ENCODE data around the gene TTLL10. TPM values are rescaled to one million over a fixed set of nuclear protein-coding genes. Genes with fewer than 3 reads are reported as not detected.

TTLL10 gene
- total RNA-seq, 2 experiments from 2014 or later, result not detected

DNA sequence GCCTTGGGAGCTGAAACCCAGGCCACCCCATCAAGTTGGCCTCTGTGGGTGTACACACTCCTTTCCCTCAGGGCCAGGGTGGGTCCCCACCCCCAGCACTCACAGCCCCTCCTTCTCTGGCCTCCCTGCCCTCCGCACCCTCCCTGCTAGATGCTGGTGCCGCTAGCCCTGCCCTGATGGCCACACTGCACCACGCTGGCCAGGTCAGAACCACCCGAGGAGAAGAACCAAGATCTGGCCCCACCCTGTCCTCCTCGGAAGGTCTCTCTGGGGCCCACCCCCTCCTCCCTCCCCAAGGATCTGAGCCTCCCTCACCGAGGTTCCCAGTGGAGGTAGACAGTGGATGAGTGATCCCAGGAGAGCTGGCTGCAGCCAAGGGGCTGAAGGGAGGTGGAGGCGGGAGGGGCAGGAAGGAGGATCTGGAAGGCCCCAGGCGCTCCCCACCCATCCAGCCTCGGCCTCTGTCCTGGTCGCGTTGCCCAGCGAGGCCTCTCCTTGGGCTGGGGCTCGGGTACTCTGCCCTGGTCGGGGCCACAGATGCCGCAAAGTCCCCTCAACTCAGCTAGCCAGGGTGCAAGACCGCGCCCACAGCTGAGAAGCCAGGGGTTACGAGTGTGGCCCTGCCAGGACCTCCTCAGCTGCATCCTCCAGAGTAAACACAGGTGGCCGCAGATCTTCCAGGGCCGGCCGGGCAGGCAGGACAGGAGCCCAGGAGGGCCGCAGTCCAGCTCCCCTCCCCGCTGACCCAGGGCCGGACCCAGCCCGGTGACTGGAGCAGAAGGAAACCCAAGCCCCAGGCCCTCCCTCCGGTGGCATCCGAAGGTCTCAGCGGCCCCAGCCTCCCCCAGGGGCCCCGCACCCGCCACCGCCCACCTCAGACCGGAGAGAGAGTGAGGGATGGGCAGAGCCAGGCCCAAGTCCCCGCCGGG, 63.5 kb downstream of the TTLL10 start:
- H3K36me3 Mint-ChIP-seq (ENCODE audit: low read depth), result peaks cover 10% of the 10 kb centered on the region
- CTCF ChIA-PET, result interaction anchor here (0.6 to 0.9 kb wide), 2 partner anchors 84 to 116 kb away, joined by 3 read pairs; no protein-coding TSS in a partner anchor
- peaks cover 3% of the 10 kb centered on the region for H3K27me3 Mint-ChIP-seq (ENCODE audit: low read depth)
- H3K27ac Mint-ChIP-seq, result no peak overlapping the region
- no peak overlapping the region for H3K4me3 Mint-ChIP-seq
- no peaks in the 10 kb centered on the region for H3K9me3 Mint-ChIP-seq
- peaks cover 14% of the 10 kb centered on the region for H3K4me1 Mint-ChIP-seq (ENCODE audit: low read depth)
- intact Hi-C loops (cut with micrococcal nuclease), result loop anchor here (10.0 kb wide), 1 partner anchor 202 kb away; no protein-coding TSS in a partner anchor
- no peak for DNase-seq

DNA sequence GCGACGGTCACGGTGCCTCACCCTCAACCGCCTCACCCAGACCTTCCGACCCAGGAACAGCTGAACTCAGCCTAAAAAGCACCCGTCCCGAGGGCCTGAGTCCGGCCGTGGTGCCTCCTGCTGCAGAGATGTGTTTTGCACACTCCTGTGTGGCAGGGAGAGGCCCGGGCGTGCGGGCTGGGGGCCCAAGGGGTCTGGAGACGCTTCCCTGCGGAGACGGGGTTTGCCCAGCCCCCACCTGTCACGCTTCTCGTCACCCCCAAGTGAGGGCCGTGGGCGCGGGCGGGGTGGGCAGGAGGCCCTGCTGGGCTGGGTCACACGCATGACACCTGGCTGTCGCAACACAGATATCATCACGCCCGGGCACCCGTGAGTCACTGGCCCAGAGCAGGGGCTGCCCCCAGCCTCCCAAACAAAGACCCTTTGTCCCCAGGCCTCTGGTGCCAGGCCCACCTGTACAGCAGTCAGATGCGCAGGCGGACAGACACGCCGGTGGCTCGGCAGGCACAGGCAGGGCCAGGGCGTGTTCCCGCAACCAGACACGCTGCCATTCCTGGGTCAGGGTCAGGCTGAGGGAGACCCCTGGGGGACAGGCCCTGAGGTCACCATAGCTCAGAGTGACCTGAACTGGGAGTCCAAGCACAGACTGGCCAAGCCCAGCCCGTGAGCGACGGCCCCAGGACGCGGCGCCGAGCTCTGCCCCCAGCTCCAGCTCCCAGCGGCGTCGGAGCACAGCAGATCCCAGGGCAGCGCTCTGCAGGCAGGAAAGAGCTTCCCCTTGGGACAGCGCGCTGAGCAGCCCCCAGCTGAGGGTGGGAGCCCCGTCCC, 64.4 kb downstream of the TTLL10 start:
- intact Hi-C loops (cut with micrococcal nuclease), result loop anchor here (10.0 kb wide), 1 partner anchor 203 kb away; no protein-coding TSS in a partner anchor
- DNase-seq, result no peak
- Mint-ChIP-seq H3K4me3 (no peak overlapping the region), H3K27me3 (ENCODE audit: low read depth) (peaks cover 3% of the 10 kb centered on the region), H3K36me3 (ENCODE audit: low read depth) (peaks cover 10% of the 10 kb centered on the region), H3K4me1 (ENCODE audit: low read depth) (peaks cover 14% of the 10 kb centered on the region), H3K27ac (no peak overlapping the region), H3K9me3 (no peaks in the 10 kb centered on the region)
- CTCF ChIA-PET, result interaction anchor here (0.7 to 0.9 kb wide), 2 partner anchors 116 to 117 kb away, joined by 3 read pairs; no protein-coding TSS in a partner anchor

DNA sequence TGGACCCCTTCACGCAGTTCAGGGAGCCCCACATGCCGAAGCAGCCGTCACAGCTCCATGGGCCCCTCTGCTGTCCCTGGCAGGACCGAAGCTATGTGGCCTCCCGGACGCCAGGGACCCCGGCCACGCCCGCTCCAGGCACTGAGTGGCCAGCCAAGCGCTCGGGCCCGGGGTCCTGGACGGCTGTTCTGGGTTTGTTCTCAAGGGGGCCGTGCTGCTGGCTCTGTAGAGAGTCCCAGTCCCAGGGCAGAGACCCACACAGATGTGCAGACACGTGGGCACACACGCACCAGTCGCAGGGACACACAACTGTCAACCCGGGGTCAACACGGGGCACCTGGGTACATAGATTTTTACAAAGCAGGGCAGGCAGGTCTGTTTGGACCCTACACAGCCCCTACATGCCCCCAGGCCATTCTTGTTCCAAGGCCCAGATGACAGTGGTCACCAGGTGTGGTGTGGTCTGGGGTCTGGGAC, 65.1 kb downstream of the TTLL10 start:
- CTCF ChIA-PET, result interaction anchor here (0.7 to 0.8 kb wide), 2 partner anchors 116 to 117 kb away, joined by 3 to 4 read pairs; no protein-coding TSS in a partner anchor
- Mint-ChIP-seq H3K36me3 (ENCODE audit: low read depth) (peaks cover 6% of the 10 kb centered on the region), H3K9me3 (no peaks in the 10 kb centered on the region), H3K4me3 (no peak overlapping the region), H3K4me1 (ENCODE audit: low read depth) (peaks cover 10% of the 10 kb centered on the region), H3K27me3 (ENCODE audit: low read depth) (peaks cover 3% of the 10 kb centered on the region), H3K27ac (no peak overlapping the region)
- no peak for DNase-seq
- intact Hi-C loops (cut with micrococcal nuclease), result loop anchor here (10.0 kb wide), 1 partner anchor 204 kb away; no protein-coding TSS in a partner anchor

DNA sequence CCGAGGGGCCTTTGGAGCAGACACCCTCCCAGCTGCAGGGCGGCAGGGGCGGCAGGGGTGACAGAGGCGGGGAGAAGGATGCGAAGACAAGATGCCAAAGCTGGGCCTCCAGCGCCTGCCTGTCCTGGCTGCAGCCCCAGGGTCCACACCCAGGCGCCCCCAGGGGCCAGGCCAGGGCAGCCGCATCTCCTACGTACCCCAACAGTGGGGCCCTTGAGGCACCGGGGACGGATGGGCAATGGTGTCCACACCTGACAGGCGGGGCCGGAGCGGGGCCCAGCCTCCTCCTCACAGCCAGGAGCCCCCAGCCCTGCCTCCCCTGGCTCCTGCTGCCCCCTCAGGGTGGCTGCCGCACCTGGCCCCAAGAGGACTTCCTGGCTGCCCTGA, 65.5 kb downstream of the TTLL10 start:
- H3K36me3 Mint-ChIP-seq (ENCODE audit: low read depth), result peaks cover 2% of the 10 kb centered on the region
- no peak overlapping the region for H3K27ac Mint-ChIP-seq
- no peak overlapping the region for H3K4me3 Mint-ChIP-seq
- peaks cover 5% of the 10 kb centered on the region for H3K4me1 Mint-ChIP-seq (ENCODE audit: low read depth)
- H3K27me3 Mint-ChIP-seq (ENCODE audit: low read depth), result peaks cover 3% of the 10 kb centered on the region
- CTCF ChIA-PET, result interaction anchor here (0.6 to 0.8 kb wide), 2 partner anchors 117 to 130 kb away, joined by 3 to 4 read pairs; no protein-coding TSS in a partner anchor
- intact Hi-C loops (cut with micrococcal nuclease), result loop anchor here (10.0 kb wide), 1 partner anchor 204 kb away; no protein-coding TSS in a partner anchor
- DNase-seq, result no peak
- no peaks in the 10 kb centered on the region for H3K9me3 Mint-ChIP-seq

DNA sequence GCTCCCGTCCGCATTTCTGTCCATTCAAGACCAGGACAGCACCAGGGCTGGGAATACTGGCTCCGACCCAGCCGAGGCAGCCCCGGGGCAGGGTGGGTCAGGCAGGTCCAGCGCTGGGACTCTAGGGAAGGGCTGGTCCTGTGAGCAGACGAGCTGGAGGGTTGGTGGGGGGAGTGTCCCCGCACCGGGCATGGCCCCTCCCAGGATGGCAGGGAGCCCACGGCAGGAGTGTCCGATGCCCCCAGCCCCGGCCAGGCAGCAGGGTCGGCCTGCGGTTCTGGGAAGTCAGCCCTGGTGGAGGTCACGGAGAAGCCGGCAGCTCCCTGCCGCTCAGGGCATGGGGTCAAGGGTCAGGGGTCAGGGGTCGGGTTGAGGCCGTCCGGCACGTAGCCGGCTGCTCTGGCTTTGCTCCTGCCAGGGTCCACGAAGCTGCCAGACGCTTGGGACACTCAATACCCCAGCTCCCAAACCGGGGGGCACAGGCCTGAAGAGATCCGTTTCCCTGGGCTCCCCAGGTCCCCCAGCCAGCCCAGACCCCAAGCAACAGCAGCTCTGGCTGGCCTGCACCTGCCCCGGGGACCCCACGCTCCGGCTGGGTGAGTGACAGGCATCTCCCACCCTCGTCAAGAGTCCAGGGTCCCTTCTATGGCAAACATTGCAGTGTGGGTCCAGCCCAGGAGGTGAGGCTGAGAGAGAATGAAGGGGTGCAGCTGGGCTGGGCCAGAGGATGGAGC, 66.1 kb downstream of the TTLL10 start:
- CTCF ChIA-PET, result interaction anchor here (0.6 to 0.8 kb wide), 2 partner anchors 117 to 130 kb away, joined by 3 to 4 read pairs; no protein-coding TSS in a partner anchor
- no peaks in the 10 kb centered on the region for H3K4me1 Mint-ChIP-seq (ENCODE audit: low read depth)

DNA sequence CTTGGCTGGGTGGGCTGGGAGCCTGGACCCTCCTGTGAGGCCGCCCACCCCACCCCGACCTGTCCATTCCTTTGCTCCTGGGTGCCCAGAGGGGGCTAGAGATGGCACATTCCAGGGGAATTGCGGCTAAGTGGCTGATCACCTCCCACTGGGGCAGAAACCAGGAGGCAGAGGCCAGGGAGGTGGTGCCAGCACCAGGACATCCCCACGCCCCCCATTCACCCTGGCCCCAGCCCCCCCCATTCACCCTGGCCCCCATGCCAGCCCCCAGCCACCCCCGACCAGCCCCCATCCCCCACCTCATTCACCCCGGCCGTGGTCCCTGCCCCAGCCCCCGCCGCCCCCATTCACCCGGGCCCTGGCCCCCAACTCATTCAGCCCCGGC, 66.7 kb downstream of the TTLL10 start:
- no peaks in the 10 kb centered on the region for H3K9me3 Mint-ChIP-seq
- intact Hi-C loops (cut with micrococcal nuclease), result no loop called here
- no peaks in the 10 kb centered on the region for H3K36me3 Mint-ChIP-seq (ENCODE audit: low read depth)
- no peak overlapping the region for H3K4me3 Mint-ChIP-seq
- H3K27ac Mint-ChIP-seq, result no peak overlapping the region
- CTCF ChIA-PET, result no interaction called here
- H3K27me3 Mint-ChIP-seq (ENCODE audit: low read depth), result peaks cover 3% of the 10 kb centered on the region
- DNase-seq, result no peak
- H3K4me1 Mint-ChIP-seq (ENCODE audit: low read depth), result no peaks in the 10 kb centered on the region

More for the DNA sequence above, 66.1 kb downstream of the TTLL10 start:
- Mint-ChIP-seq H3K36me3 (ENCODE audit: low read depth) (no peaks in the 10 kb centered on the region), H3K27me3 (ENCODE audit: low read depth) (peaks cover 3% of the 10 kb centered on the region), H3K4me3 (no peak overlapping the region), H3K27ac (no peak overlapping the region), H3K9me3 (no peaks in the 10 kb centered on the region)
- DNase-seq, result no peak
- intact Hi-C loops (cut with micrococcal nuclease), result loop anchor here (10.0 kb wide), 1 partner anchor 205 kb away; no protein-coding TSS in a partner anchor

DNA sequence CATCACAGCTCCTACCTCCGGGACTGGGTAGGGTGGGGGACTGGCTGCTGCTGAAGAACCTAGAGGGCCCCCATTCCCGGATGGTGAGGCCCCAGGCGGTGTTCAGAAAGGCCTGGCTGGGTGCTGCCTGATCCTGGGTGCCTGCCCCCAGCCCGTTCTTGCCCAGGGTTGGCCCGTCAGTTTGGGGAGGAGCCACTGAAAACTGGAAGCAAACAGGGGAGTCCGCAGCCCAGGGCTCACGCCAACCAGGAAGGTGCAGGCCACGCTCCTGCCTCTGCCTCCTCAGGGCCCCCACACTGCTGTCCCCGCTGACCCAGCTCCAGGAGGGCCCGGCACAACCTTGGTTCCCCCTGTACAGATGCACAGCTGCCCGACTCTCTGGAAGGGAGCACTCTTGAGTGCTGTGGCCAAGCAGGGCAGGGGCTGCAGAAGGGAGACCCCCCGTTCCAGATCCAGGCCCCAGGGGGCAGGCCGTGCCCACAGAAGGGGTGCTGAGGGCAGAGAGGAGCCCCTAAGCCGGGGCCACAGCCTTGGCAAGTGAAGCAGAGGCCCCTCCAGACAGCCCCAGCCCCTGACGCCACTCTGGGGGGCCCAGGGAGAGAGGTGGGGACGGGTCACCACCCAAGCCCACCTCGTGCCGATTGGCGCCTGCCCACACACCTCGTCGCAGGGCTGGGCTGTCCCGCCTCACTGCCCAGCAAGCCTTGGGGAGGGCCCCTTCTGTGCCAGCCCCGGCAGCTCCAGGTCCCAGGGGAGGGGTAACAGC, 67.3 kb downstream of the TTLL10 start:
- H3K36me3 Mint-ChIP-seq (ENCODE audit: low read depth), result no peaks in the 10 kb centered on the region
- intact Hi-C loops (cut with micrococcal nuclease), result no loop called here
- CTCF ChIA-PET, result no interaction called here

DNA sequence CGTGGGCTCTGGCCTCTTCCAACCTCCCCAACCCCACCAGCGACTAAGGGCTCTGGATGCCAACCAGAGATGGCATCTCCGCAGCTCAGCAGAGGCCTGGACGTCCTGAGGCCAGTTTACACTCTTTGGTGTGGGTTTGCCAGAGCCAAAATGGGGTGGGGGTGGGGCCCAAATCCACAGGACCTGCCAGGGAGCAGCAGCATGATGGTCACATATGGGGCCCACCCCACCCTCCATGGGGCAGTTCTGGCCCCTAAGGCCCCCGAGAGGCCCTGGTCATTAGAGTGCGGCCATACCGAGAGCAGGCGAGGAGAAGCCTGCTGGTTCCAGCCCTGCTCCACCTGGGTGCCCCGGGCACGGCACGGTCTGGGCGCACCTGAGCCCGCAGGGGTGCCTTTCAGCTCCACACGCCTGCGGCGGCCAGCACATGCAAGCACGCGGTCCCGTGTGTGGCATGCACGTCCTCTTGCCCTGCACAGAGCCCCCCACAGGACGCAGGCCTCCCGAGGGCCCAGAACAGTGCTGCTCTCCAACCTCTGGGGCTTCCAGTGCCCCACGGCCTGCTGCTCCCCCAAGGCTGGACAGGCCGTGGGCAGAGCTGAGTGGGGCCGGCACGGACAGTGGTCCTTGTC, 68.0 kb downstream of the TTLL10 start:
- DNase-seq, result no peak
- Mint-ChIP-seq H3K27ac (no peak overlapping the region), H3K9me3 (no peaks in the 10 kb centered on the region), H3K4me1 (ENCODE audit: low read depth) (no peaks in the 10 kb centered on the region), H3K4me3 (no peak overlapping the region), H3K36me3 (ENCODE audit: low read depth) (no peaks in the 10 kb centered on the region), H3K27me3 (ENCODE audit: low read depth) (peaks cover 5% of the 10 kb centered on the region)
- CTCF ChIA-PET, result interaction anchor here (0.8 to 1.2 kb wide), 2 partner anchors 9 to 119 kb away, joined by 3 to 4 read pairs; no protein-coding TSS in a partner anchor
- intact Hi-C loops (cut with micrococcal nuclease), result no loop called here

More for the DNA sequence above, 67.3 kb downstream of the TTLL10 start:
- no peak for DNase-seq
- Mint-ChIP-seq H3K9me3 (no peaks in the 10 kb centered on the region), H3K4me1 (ENCODE audit: low read depth) (no peaks in the 10 kb centered on the region), H3K27ac (no peak overlapping the region), H3K4me3 (no peak overlapping the region), H3K27me3 (ENCODE audit: low read depth) (peaks cover 4% of the 10 kb centered on the region)

DNA sequence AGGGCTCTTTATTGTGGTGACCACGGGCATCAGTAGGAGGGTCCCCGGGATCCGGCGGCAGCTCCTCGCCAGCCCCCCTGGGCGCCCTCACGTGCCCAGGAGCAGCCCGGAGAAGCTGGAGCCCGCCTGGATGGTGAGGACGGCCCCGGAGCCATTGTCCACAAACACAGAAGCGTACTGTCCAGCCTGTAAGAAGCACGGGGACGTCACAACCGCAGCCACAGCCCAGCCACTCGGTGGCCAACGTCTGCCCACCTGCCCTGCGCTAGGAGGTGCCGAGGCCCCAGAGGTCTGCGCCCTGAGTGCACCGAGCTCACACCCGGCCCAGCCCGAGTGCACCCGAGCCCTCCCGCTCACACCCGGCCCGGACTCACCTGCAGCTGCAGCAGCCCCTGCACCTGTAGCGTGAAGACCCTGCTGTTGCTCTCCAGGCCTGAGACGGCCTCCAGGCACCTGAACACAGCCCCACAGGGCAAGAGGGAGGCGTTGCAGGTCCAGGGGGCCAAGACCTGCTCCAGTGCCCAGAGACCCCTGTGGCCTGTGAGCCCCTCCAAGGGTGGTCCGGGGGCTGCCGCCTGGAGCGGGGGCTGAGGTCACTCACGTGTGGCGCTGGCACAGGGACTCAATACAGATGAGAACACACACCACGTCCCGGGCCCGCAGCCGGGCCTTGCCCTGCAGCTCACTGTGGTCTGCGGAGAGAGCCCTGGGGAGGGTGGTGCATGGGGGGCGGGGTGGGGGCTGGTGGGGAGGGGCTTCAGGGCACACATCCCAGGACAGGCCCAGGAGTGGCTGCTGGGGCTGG, 69.0 kb downstream of the TTLL10 start:
- no peak overlapping the region for H3K27ac Mint-ChIP-seq
- H3K27me3 Mint-ChIP-seq (ENCODE audit: low read depth), result peaks cover 5% of the 10 kb centered on the region
- CTCF ChIA-PET, result interaction anchor here (0.8 to 1.2 kb wide), 2 partner anchors 8 to 120 kb away, joined by 3 to 4 read pairs; no protein-coding TSS in a partner anchor
- H3K9me3 Mint-ChIP-seq, result no peaks in the 10 kb centered on the region
- H3K4me3 Mint-ChIP-seq, result no peak overlapping the region
- H3K4me1 Mint-ChIP-seq (ENCODE audit: low read depth), result no peaks in the 10 kb centered on the region
- H3K36me3 Mint-ChIP-seq (ENCODE audit: low read depth), result no peaks in the 10 kb centered on the region
- DNase-seq, result no peak
- intact Hi-C loops (cut with micrococcal nuclease), result no loop called here

DNA sequence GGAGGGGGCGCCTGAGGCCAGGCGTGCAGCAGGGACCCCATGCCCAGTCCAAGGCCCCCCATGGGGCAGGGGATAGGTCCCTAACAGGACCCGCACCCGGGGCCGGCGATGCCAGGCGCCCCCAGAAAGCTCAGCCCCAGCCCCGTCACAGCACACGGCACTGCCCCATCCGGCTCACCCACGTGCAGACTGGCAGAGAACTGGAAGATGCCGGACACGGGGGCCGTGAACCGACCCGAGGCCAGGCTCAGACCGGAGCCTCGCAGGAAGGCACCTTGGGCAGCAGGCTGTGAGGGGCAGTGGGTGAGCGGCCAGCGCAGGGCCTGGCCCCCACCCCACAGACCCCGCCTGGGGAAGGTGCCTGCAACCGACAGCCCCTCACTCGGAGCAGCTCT, 69.6 kb downstream of the TTLL10 start:
- Mint-ChIP-seq H3K27me3 (ENCODE audit: low read depth) (peaks cover 5% of the 10 kb centered on the region), H3K4me1 (ENCODE audit: low read depth) (no peaks in the 10 kb centered on the region), H3K27ac (no peak overlapping the region), H3K4me3 (no peak overlapping the region), H3K9me3 (no peaks in the 10 kb centered on the region), H3K36me3 (ENCODE audit: low read depth) (no peaks in the 10 kb centered on the region)
- intact Hi-C loops (cut with micrococcal nuclease), result no loop called here
- DNase-seq, result no peak
- CTCF ChIA-PET, result no interaction called here

All from activated naive CD4-positive, alpha-beta T cell treated with anti-CD3 and anti-CD28 coated beads for 36 hours (primary cell).